ENCODE measurements around the gene KCNC2. TPM values are rescaled to one million over a fixed set of nuclear protein-coding genes. Genes with fewer than 3 reads are reported as not detected.

KCNC2 gene
- total RNA-seq, 1 donor from 2014 or later = not detected

DNA sequence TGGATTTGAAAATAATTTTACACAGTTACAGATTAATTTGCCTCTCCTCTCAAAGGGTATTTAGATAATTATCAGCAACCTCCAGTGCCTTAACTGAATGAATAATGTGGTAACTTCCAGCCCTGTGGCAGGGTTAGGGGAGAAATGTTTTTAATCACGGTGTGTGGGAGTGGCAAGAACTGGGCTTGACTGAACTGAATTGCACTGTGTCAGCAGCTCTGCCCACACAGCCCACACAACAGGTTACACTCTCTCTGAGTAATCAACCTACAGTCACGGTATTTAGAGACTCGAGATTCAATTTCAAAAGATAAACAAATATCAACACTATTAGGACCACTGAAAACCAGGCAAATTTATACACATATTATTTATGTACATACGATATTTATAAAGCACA lies 198.5 kb downstream of the KCNC2 start:
- H3K27me3 ChIP-seq (ENCODE audit: control insufficient read depth, insufficient read depth, low read length) = no peaks in the 10 kb centered on the region
- TF ChIP-seq, protein P1, sequence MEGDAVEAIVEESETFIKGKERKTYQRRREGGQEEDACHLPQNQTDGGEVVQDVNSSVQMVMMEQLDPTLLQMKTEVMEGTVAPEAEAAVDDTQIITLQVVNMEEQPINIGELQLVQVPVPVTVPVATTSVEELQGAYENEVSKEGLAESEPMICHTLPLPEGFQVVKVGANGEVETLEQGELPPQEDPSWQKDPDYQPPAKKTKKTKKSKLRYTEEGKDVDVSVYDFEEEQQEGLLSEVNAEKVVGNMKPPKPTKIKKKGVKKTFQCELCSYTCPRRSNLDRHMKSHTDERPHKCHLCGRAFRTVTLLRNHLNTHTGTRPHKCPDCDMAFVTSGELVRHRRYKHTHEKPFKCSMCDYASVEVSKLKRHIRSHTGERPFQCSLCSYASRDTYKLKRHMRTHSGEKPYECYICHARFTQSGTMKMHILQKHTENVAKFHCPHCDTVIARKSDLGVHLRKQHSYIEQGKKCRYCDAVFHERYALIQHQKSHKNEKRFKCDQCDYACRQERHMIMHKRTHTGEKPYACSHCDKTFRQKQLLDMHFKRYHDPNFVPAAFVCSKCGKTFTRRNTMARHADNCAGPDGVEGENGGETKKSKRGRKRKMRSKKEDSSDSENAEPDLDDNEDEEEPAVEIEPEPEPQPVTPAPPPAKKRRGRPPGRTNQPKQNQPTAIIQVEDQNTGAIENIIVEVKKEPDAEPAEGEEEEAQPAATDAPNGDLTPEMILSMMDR (IDR thresholded peaks at IDR 0.05; ENCODE audit: insufficient read depth, low read length, severe bottlenecking) = no peak
- peak; percentile 38 for DNase-seq (ENCODE audit: low read depth)
- FAIRE-seq = no peak
- no peaks in the 10 kb centered on the region for H3K36me3 ChIP-seq (ENCODE audit: control insufficient read depth, insufficient read depth, low read length)
- no peak overlapping the region for H3K4me3 ChIP-seq (ENCODE audit: low read depth, low read length)

DNA sequence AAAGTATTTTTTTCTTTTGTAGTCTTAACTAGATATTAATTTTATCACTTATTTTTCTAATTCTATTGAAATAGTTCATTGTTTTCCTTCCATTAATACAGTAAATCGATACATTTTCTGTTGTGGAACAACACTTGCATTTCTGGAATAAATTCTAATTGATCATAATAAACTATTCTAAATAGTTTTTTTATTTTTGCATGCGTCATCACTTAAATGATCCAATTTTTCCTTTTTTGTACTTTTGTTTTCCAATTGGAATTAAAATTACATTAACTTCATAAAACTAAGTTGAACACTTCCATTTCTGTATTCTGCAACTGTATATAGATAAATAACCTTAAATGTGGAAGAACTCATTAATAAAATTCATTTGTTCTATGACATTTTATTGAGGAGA lies 202.5 kb downstream of the KCNC2 start:
- H3K36me3 ChIP-seq (ENCODE audit: control insufficient read depth, insufficient read depth, low read length) = no peaks in the 10 kb centered on the region
- DNase-seq (ENCODE audit: low read depth) (no peak), FAIRE-seq (no peak)
- H3K4me3 ChIP-seq (ENCODE audit: low read depth, low read length) = no peak overlapping the region
- H3K27me3 ChIP-seq (ENCODE audit: control insufficient read depth, insufficient read depth, low read length) = no peaks in the 10 kb centered on the region
- TF ChIP-seq, protein P1 (IDR thresholded peaks at IDR 0.05; ENCODE audit: insufficient read depth, low read length, severe bottlenecking) = no peak

DNA sequence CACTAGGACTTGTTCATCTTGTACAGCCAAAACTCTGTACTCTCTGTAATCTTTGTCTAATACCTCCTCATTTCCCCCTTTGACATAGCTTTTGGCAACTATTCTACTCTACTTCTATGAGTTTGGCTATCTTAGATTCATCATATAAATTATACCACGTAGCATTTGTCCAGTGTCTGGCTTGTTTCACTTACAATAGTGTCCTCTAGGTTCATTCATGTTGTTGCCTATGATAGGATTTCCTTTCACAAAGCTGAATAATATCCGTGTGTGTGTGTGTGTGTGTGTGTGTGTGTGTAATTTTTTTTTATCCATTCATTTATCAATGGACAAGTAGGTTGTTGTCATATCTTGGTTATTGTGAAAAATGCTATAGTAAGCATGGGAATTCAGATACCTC lies 209.5 kb downstream of the KCNC2 start:
- Histone ChIP-seq H3K27me3 (ENCODE audit: control insufficient read depth, insufficient read depth, low read length) (no peaks in the 10 kb centered on the region), H3K4me3 (ENCODE audit: low read depth, low read length) (no peak overlapping the region), H3K36me3 (ENCODE audit: control insufficient read depth, insufficient read depth, low read length) (no peaks in the 10 kb centered on the region)
- no peak for DNase-seq (ENCODE audit: low read depth)
- FAIRE-seq = no peak
- TF ChIP-seq, protein P1 (IDR thresholded peaks at IDR 0.05; ENCODE audit: insufficient read depth, low read length, severe bottlenecking) = no peak

DNA sequence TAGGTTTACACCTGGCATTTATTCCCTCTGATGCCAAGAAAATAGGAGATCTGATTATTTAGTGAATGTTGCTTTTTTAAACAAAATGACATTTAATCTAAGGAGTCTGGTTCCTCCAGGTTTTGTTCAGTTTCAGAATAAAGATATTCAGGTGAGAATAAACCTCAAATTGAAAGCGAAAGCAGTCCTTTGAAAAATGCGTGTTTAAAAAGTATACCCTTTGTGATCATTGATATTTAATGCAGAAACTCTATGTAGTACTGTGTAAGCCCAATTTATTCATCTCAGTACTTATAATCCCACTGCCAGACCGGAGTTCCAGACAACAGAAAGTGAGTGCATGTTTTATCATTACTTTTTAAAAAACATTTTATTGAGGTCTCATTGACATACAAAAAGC lies 210.2 kb downstream of the KCNC2 start:
- no peak for FAIRE-seq
- no peak for DNase-seq (ENCODE audit: low read depth)
- Histone ChIP-seq H3K27me3 (ENCODE audit: control insufficient read depth, insufficient read depth, low read length) (no peaks in the 10 kb centered on the region), H3K4me3 (ENCODE audit: low read depth, low read length) (no peak overlapping the region), H3K36me3 (ENCODE audit: control insufficient read depth, insufficient read depth, low read length) (no peaks in the 10 kb centered on the region)
- TF ChIP-seq, protein P1 (IDR thresholded peaks at IDR 0.05; ENCODE audit: insufficient read depth, low read length, severe bottlenecking) = no peak

Other genes with a start within 250 kb of the KCNC2 start
- gene CAPS2, start 120.5 kb upstream of the KCNC2 start, total RNA-seq = 1.1 and 7.0 TPM in 2 replicates
- gene GLIPR1L1, start 124.8 kb upstream of the KCNC2 start, total RNA-seq = not detected in 2 replicates
- 0.26 and 0.64 TPM in 2 replicates for gene GLIPR1L2, start 181.2 kb upstream of the KCNC2 start, total RNA-seq

All from bronchial epithelial cell (primary cell).